Right lobe of liver (tissue), 4 donors: ENCODE data around the gene BMERB1.

ENCODE experiments used
- POLR2A ChIP-seq: fragments of 450-650 bp; IDR thresholded peaks from one replicate; pipeline ENCODE4 v1.6.1; 2017; ENCODE audit warnings: antibody characterized with exemption, mild to moderate bottlenecking
- TF ChIP-seq, protein P1 (sequence below), 4 donors: fragments of 200-600 bp in 3 of 4; fragments of 450-650 bp in 1 of 4; IDR thresholded peaks; one replicate each; pipeline versions ENCODE4 v1.5.1 to v1.8.0; 2016 to 2022; ENCODE audit warnings: antibody characterized with exemption in 4 of 4, mild to moderate bottlenecking in 2 of 4
- donor health status: DM: no; HTN: no; CAD: no.
- donor health status: DM: no; HTN: no; CAD: no.
- donor health status: DM: no; HTN: yes; CAD: no.

DNA sequence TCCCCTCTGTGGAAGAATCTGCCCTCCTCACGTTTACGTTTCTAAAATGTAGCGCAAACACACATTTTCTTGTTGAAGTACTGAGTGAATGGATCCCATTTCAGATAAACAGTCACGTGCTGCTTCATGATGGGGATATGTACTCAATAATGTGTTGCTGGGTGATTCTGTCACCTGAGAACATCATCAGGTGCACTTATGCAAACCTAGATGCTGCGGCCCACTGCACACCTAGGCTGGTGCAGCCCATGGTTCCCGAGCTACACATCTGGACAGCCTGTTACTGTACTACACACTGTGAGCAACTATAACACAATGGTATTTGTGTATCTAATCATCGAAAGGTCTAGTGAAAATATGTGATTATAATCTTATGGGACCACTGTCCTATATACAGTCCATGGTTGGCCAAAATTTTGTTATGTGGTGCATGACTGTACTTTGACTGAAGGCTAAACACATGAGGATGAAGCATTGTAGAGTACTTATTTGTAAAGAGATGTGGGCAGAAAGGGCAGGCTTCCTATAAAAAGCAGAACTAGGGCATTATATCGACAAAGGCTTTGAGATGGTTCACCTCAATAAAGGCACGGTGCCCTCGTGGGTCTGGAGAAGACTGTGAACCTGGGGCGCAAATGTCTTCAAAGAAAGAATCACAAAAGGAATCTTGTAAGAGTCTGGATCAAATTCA is 182.2 kb downstream of the BMERB1 start:
- TF ChIP-seq POLR2A: no peak
- TF ChIP-seq, protein P1, sequence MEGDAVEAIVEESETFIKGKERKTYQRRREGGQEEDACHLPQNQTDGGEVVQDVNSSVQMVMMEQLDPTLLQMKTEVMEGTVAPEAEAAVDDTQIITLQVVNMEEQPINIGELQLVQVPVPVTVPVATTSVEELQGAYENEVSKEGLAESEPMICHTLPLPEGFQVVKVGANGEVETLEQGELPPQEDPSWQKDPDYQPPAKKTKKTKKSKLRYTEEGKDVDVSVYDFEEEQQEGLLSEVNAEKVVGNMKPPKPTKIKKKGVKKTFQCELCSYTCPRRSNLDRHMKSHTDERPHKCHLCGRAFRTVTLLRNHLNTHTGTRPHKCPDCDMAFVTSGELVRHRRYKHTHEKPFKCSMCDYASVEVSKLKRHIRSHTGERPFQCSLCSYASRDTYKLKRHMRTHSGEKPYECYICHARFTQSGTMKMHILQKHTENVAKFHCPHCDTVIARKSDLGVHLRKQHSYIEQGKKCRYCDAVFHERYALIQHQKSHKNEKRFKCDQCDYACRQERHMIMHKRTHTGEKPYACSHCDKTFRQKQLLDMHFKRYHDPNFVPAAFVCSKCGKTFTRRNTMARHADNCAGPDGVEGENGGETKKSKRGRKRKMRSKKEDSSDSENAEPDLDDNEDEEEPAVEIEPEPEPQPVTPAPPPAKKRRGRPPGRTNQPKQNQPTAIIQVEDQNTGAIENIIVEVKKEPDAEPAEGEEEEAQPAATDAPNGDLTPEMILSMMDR (IDR thresholded peaks at IDR 0.05): no peak
